GM19397 (cell line): ENCODE data around the gene IL36A.

Experiments used
- ATAC-seq: cut with Tn5 transposase; IDR thresholded peaks from one replicate; pipeline ENCODE4 v1.9.1; 2021; ENCODE audit warnings: mild to moderate bottlenecking, moderate library complexity; ENCODE audit not compliant: unreplicated experiment

The IL36A gene

DNA sequence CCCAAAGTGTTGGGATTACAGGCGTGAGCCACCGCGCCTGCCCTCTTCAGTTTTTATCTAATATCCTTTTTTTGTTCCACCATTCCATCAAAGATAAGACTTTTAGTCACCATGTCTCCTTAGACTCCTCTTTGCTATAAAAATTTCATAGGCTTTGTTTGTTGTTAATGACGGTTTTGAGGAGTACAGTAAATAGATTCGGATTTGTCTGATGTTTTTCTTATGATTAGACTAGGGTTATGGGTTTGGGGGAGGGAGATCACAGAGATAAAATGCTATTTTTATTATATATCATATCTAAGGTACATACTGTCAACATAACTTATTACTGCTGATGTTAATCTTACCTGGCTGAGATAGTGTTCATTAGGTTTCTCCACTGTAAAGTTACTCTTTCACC lies 41.2 kb downstream of the IL36A start:
- no peak for ATAC-seq

DNA sequence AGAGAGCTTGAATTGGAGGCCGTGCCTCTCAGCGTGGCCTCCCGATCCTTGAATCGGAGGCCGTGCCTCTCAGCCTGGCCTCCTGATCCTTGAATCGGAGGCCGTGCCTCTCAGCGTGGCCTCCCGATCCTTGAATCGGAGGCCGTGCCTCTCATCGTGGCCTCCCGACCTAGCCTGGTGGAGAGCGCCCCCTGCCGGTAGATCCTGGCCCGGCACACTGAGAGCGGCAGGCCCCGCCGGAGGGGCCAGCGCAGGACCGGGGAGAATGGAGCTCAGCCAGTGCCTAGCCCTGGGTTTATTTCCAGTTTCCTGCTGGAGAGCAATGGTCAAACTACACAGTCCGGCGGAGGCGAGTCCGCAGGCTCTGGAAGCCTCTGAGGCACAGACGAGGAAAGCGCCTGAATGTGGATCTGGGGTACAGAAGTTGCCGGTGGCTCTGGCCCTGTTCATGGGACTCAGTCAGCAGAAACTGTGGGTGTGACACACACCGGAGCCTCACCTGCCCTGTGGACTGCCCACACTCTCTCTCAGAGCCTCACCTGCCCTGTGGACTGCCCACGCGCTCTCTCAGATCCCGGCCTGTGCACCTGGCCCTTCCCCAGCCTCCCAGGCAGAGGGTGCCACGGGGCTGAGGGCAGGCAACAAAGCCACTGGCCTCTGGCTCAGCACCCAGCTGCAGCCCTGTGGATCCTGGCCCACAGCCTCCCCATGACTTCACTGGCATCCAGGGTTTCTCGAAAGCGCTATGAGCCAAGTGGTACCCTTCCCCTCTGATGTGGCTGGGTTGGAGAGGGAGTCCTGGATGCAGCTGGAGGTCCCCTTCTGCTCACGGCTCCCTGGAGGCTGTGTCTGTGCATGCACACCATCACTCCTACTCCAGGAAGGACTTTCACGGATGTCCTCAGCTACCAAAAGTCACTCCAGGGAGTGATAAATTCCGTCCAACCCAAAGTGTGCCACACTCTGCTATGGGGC lies 45.9 kb downstream of the IL36A start:
- no peak for ATAC-seq

DNA sequence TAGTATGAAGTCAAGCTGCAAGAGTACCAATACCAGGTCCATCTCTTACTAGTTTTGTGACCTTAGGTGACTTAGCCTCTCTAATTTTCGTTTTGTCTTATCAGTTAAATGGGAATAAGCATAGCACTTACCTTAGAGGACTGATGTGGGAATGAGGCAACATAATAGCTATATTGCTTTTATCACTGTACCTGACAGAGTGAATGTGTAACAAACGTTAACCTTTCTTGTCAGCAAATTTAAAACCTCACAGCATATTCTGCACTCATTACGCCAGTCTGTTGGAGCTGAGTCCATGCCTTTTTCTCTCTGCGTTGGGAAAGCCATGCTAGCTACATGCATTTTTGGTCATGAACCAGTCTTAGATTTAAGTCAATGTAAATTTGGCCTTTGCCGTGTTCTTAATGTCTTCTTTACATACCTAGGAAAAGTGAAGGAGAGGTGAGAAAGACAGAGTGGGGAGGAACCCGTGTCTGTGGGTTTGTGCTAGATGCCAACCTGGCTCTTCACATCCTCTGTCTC lies 47.2 kb downstream of the IL36A start, which contains the start of gene IL36B:
Gene IL36B (minus strand): TSS at position 472 of the 522 bp plus-strand sequence.
- ATAC-seq = no peak

DNA sequence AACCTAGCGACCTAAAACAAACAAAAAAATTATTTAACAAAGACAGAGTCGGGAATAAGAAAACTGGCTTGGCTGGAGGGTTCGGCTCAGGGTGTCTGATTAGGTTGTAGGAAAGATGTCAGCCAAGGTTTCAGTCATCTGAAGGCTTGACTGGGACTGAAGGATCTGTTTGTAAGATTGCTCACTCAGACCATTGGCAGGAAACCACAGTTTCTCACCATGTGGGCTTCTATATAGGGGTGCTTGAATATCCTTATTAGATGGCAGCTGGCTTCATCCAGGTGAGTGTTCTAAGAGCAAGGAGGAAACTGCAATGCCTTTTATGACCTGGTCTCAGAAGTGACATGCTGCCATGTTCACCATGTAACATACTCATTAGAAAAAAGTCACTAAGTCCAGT lies 48.4 kb downstream of the IL36A start:
- no peak for ATAC-seq

DNA sequence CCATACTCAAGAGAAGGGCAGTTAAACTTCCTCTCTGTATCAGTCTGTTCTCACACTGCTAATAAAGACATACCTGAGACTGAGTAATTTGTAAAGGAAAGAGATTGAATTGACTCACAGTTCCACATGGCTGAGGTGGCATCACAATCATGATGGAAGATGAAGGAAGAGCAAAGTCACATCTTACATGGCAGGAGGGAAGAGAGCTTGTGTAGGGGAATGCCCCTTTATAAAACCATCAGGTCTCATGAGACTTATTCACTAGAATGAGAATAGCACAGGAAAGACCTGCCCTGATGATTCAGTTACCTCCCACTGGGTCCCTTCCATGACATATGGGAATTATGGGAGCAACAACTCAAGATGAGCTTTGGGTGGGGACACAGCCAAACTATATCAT lies 48.8 kb downstream of the IL36A start:
- ATAC-seq = no peak

DNA sequence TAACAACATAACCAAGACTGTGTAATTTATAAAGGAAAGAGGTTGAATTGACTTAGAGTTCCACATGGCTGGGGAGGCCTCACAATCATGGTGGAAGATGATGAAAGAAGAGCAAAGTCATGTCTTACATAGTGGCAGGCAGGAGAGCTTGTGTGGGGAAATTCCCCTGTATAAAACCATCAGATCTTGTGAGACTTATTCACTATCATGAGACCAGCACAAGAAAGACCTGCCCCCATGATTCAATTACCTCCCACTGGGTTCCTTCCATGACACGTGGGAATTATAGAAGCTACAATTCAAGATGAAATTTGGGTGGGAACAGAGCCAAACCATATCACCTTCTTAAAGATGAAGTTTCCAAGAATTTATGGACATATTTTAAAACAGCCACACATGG lies 51.3 kb downstream of the IL36A start:
- no peak for ATAC-seq

DNA sequence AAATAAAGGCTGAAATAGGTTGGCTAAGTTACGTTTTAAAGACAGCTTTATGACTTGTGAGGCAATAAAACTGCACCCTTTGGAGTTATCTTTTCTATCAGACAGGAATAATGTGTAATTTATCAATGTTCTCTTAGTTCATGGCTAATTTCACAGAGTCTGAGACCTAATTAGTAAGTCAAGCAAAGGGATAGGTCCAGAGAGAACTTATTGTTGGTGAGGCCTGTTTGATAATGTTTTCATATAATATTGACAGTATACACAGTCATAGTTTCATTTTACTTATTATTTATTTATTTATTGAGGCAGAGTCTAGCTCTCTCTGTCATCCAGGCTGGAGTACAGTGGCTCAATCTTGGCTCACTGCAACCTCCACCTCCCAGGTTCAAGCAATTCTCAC lies 51.9 kb downstream of the IL36A start:
- ATAC-seq = no peak
